WTC11 (cell line): ENCODE data around the gene HEXD. TPM values are rescaled to one million over a fixed set of nuclear protein-coding genes. Genes with fewer than 3 reads are reported as not detected.

ENCODE experiments used
- ATAC-seq: fragments of 200-7000 bp; cut with Tn5 transposase; 2 replicates; pipeline ENCODE4 v1.10.0; 2021; ENCODE audit warnings: mild to moderate bottlenecking, moderate library complexity
- CTCF ChIA-PET: fragments of 300-600 bp; sonication (Branson Sonifier 250); formaldehyde crosslinking; loops from one replicate; lab custom pipeline; 2021; ENCODE audit warnings: antibody characterized with exemption; lab: Charles Lee
- POLR2A ChIA-PET: fragments of 350-600 bp; sonication (Branson Sonifier 250); formaldehyde crosslinking; loops from one replicate; lab custom pipeline; 2021; ENCODE audit warnings: antibody characterized with exemption; lab: Charles Lee
- DNase-seq: peaks from one replicate; pipeline ENCODE4 v3.0.0; 2021; ENCODE audit warnings: low spot score
- H3K27ac Mint-ChIP-seq: 2 replicates; pipeline ENCODE4 v1.8.0; 2021; ENCODE audit warnings: mixed read lengths
- H3K27me3 Mint-ChIP-seq: 2 replicates; pipeline ENCODE4 v1.8.0; 2021; ENCODE audit warnings: low read depth, mild to moderate bottlenecking, moderate library complexity, mixed read lengths
- H3K36me3 Mint-ChIP-seq: 2 replicates; pipeline ENCODE4 v1.8.0; 2021; ENCODE audit warnings: mixed read lengths
- H3K4me1 Mint-ChIP-seq: 2 replicates; pipeline ENCODE4 v1.8.0; 2022; ENCODE audit warnings: mixed read lengths
- H3K4me3 Mint-ChIP-seq: 2 replicates; pipeline ENCODE4 v1.8.0; 2021; ENCODE audit warnings: mild to moderate bottlenecking, moderate library complexity, mixed read lengths
- H3K9me3 Mint-ChIP-seq: 2 replicates; pipeline ENCODE4 v1.8.0; 2021; ENCODE audit warnings: mixed read lengths
- AFF4 ChIP-seq: sonication (generic); formaldehyde crosslinking; IDR thresholded peaks from 2 replicates; pipeline ENCODE4 v1.8.1; 2023; ENCODE audit warnings: mild to moderate bottlenecking, missing genetic modification reagents, borderline replicate concordance
- CBFB ChIP-seq: sonication (generic); formaldehyde crosslinking; IDR thresholded peaks from 2 replicates; pipeline ENCODE4 v1.8.1; 2022; ENCODE audit warnings: mild to moderate bottlenecking, low read depth, missing genetic modification reagents
- CREB1 ChIP-seq: sonication (generic); formaldehyde crosslinking; IDR thresholded peaks from 2 replicates; pipeline ENCODE4 v1.8.0; 2023; ENCODE audit warnings: mild to moderate bottlenecking, missing genetic modification reagents
- EMX1 ChIP-seq: fragments of 250-450 bp; sonication (Bioruptor Pico); IDR thresholded peaks from 2 replicates; pipeline ENCODE4 v1.8.0; 2021; ENCODE audit warnings: mild to moderate bottlenecking
- ERG ChIP-seq: fragments of 250-450 bp; sonication (Bioruptor Pico); IDR thresholded peaks from 2 replicates; pipeline ENCODE4 v1.8.0; 2021; ENCODE audit warnings: mild to moderate bottlenecking
- ETV6 ChIP-seq: sonication (generic); formaldehyde crosslinking; IDR thresholded peaks from 2 replicates; pipeline ENCODE4 v1.8.1; 2022; ENCODE audit warnings: mild to moderate bottlenecking, missing genetic modification reagents
- FOXK1 ChIP-seq: sonication (generic); formaldehyde crosslinking; IDR thresholded peaks from 2 replicates; pipeline ENCODE4 v1.8.0; 2022; ENCODE audit warnings: mild to moderate bottlenecking, moderate library complexity, missing genetic modification reagents
- GTF2I ChIP-seq: fragments of 250-450 bp; sonication (Bioruptor Pico); conservative IDR thresholded peaks from 2 replicates; pipeline ENCODE4 v1.4.0; 2021; ENCODE audit warnings: mild to moderate bottlenecking
- IRF1 ChIP-seq: sonication (generic); formaldehyde crosslinking; IDR thresholded peaks from 2 replicates; pipeline ENCODE4 v1.8.0; 2023; ENCODE audit warnings: missing genetic modification reagents
- JAZF1 ChIP-seq: fragments of 250-450 bp; sonication (Bioruptor Pico); IDR thresholded peaks from 2 replicates; pipeline ENCODE4 v1.9.0; 2021; ENCODE audit warnings: moderate library complexity, mild to moderate bottlenecking, inconsistent platforms
- MAX ChIP-seq: sonication (generic); formaldehyde crosslinking; IDR thresholded peaks from 2 replicates; pipeline ENCODE4 v1.8.0; 2022; ENCODE audit warnings: mild to moderate bottlenecking, missing genetic modification reagents
- MLX ChIP-seq: sonication (generic); formaldehyde crosslinking; IDR thresholded peaks from 2 replicates; pipeline ENCODE4 v1.8.1; 2023; ENCODE audit warnings: mild to moderate bottlenecking, missing genetic modification reagents, moderate library complexity
- MXD4 ChIP-seq: fragments of 250-450 bp; sonication (Bioruptor Pico); IDR thresholded peaks from 2 replicates; pipeline ENCODE4 v1.8.0; 2021; ENCODE audit warnings: mild to moderate bottlenecking, moderate library complexity, borderline replicate concordance
- RELA ChIP-seq: sonication (generic); formaldehyde crosslinking; IDR thresholded peaks from 2 replicates; pipeline ENCODE4 v1.8.1; 2022; ENCODE audit warnings: missing genetic modification reagents, mild to moderate bottlenecking, borderline replicate concordance
- SMAD4 ChIP-seq: sonication (generic); formaldehyde crosslinking; IDR thresholded peaks from 2 replicates; pipeline ENCODE4 v1.8.0; 2022; ENCODE audit warnings: mild to moderate bottlenecking, missing genetic modification reagents
- SP1 ChIP-seq: sonication (generic); formaldehyde crosslinking; conservative IDR thresholded peaks from 2 replicates; pipeline ENCODE4 v1.8.1; 2022; ENCODE audit warnings: missing genetic modification reagents
- TEAD1 ChIP-seq: sonication (generic); formaldehyde crosslinking; IDR thresholded peaks from 2 replicates; pipeline ENCODE4 v1.8.0; 2022; ENCODE audit warnings: mild to moderate bottlenecking, missing genetic modification reagents
- ZBTB43 ChIP-seq: sonication (generic); formaldehyde crosslinking; IDR thresholded peaks from 2 replicates; pipeline ENCODE4 v1.8.1; 2023; ENCODE audit warnings: mild to moderate bottlenecking, missing genetic modification reagents
- ZNF219 ChIP-seq: sonication (generic); formaldehyde crosslinking; IDR thresholded peaks from 2 replicates; pipeline ENCODE4 v1.8.0; 2023; ENCODE audit warnings: missing genetic modification reagents, mild to moderate bottlenecking, borderline replicate concordance
- ZNF512 ChIP-seq: sonication (generic); formaldehyde crosslinking; IDR thresholded peaks from 2 replicates; pipeline ENCODE4 v1.8.1; 2022; ENCODE audit warnings: missing genetic modification reagents, borderline replicate concordance
- ZSCAN18 ChIP-seq: fragments of 250-450 bp; sonication (Bioruptor Pico); IDR thresholded peaks from 2 replicates; pipeline ENCODE4 v2.1.2; 2022; ENCODE audit warnings: mild to moderate bottlenecking, moderate library complexity
- total RNA-seq: library from RNA; stranded (reverse); gene quantifications from 3 replicates; pipeline ENCODE4 v1.2.3, GENCODE V29; 2021

HEXD gene
- total RNA-seq, 1 experiment from 2014 or later = 36.0 TPM

- POLR2A ChIA-PET = no interaction called here
- H3K4me3 Mint-ChIP-seq = no peak overlapping the region
- peaks cover 6% of the 10 kb centered on the region for H3K36me3 Mint-ChIP-seq
- no peaks in the 10 kb centered on the region for H3K27me3 Mint-ChIP-seq
- 0 out of 2 replicates have a peak overlapping the region, but pooled peaks have one; percentile 57 for H3K27ac Mint-ChIP-seq
- H3K9me3 Mint-ChIP-seq = no peaks in the 10 kb centered on the region
- ATAC-seq (no peak), DNase-seq (no peak)
- no peak for TF ChIP-seq EMX1 (CRISPR knock-in tag)
- no peak for TF ChIP-seq IRF1 (CRISPR knock-in tag)
- TF ChIP-seq ERG (CRISPR knock-in tag) = no peak
- no peak for TF ChIP-seq MXD4 (CRISPR knock-in tag)
- no peak for TF ChIP-seq FOXK1 (CRISPR knock-in tag)
- TF ChIP-seq ETV6 (CRISPR knock-in tag) = no peak
- no peak for TF ChIP-seq GTF2I (CRISPR knock-in tag)
- no peak for TF ChIP-seq TEAD1 (CRISPR knock-in tag)
- no peak for TF ChIP-seq CBFB (CRISPR knock-in tag)
- TF ChIP-seq ZBTB43 (CRISPR knock-in tag) = no peak
- no peak for TF ChIP-seq ZNF219
- TF ChIP-seq JAZF1 (CRISPR knock-in tag) = no peak
- TF ChIP-seq ZSCAN18 (CRISPR knock-in tag) = no peak
- no peak for TF ChIP-seq MLX (CRISPR knock-in tag)
- CTCF ChIA-PET = interaction anchor here (0.6 to 1.8 kb wide), 8 partner anchors 9 to 245 kb away, joined by 3 to 9 read pairs (median 4); no protein-coding TSS in a partner anchor
- peaks cover 13% of the 10 kb centered on the region for H3K4me1 Mint-ChIP-seq
These were observed 2.8 kb upstream of the HEXD start for GRCh38 chr17:82415336-82415735.

GRCh38 chr17:82415786-82416185 lies 2.4 kb upstream of the HEXD start:
- no peak overlapping the region for H3K4me3 Mint-ChIP-seq
- H3K4me1 Mint-ChIP-seq = peaks cover 13% of the 10 kb centered on the region
- H3K9me3 Mint-ChIP-seq = no peaks in the 10 kb centered on the region
- ATAC-seq = no peak
- POLR2A ChIA-PET = no interaction called here
- CTCF ChIA-PET = interaction anchor here (0.5 to 1.8 kb wide), 2 partner anchors 9 to 131 kb away, joined by 3 to 9 read pairs; no protein-coding TSS in a partner anchor
- H3K36me3 Mint-ChIP-seq = peaks cover 8% of the 10 kb centered on the region
- H3K27me3 Mint-ChIP-seq = no peaks in the 10 kb centered on the region
- TF ChIP-seq RELA (CRISPR knock-in tag) (no peak), CREB1 (no peak)
- TF ChIP-seq, all 79 proteins: peak for 0
- DNase-seq = no peak
- 0 out of 2 replicates have a peak overlapping the region, but pooled peaks have one; percentile 57 for H3K27ac Mint-ChIP-seq

GRCh38 chr17:82416264-82416663 lies 1.9 kb upstream of the HEXD start:
- ChIA-PET POLR2A (no interaction called here), CTCF (interaction anchor here (0.5 to 1.0 kb wide), 2 partner anchors 65 to 132 kb away, joined by 3 to 4 read pairs; no protein-coding TSS in a partner anchor)
- Mint-ChIP-seq H3K27me3 (no peaks in the 10 kb centered on the region), H3K4me3 (no peak overlapping the region), H3K4me1 (peaks cover 13% of the 10 kb centered on the region), H3K36me3 (peaks cover 12% of the 10 kb centered on the region), H3K9me3 (no peaks in the 10 kb centered on the region), H3K27ac (no peak overlapping the region)
- TF ChIP-seq JAZF1 (CRISPR knock-in tag) (no peak), MAX (CRISPR knock-in tag) (no peak), SP1 (CRISPR knock-in tag) (no peak), AFF4 (no peak), ZNF512 (CRISPR knock-in tag) (no peak), SMAD4 (no peak)
- DNase-seq (no peak), ATAC-seq (no peak)
